Transverse colon (tissue), 3 donors: ENCODE data around the gene SDR42E2.

Experiments
- POLR2A ChIP-seq: fragments of 450-650 bp; IDR thresholded peaks from one replicate; pipeline ENCODE4 v1.6.1; 2016; ENCODE audit warnings: antibody characterized with exemption, mild to moderate bottlenecking, moderate library complexity
- TF ChIP-seq, protein P1 (sequence below), 5 experiments: fragments of 200-600 bp in 3 of 5; fragments of 450-650 bp in 2 of 5; sonication (generic) in 3 of 5; IDR thresholded peaks; 1 replicate in 2 of 5; 2 replicates in 3 of 5; pipeline ENCODE4 v1.5.1; 2016 to 2017; ENCODE audit warnings: antibody characterized with exemption in 5 of 5, inconsistent platforms in 3 of 5, mild to moderate bottlenecking in 2 of 5, moderate library complexity in 1 of 5

DNA sequence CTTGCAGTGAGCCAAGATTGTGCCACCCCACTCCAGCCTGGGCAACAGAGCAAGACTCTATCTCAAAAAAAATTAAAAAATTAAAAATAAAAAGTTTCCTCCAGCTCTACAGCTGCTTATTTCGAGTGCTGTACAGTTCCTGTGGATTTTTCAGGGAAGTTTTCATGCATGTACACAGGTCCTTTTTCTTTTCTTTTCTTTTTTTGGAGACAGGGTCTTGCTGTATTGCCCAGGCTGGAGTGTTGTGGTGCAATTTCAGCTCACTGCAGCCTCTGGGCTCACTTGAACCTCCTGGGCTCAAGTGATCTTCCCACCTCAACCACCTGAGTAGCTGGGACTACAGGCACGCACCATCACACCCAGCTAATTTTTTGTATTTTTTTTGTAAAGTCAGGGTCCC, 59.7 kb downstream of the SDR42E2 start:
- TF ChIP-seq, protein P1, sequence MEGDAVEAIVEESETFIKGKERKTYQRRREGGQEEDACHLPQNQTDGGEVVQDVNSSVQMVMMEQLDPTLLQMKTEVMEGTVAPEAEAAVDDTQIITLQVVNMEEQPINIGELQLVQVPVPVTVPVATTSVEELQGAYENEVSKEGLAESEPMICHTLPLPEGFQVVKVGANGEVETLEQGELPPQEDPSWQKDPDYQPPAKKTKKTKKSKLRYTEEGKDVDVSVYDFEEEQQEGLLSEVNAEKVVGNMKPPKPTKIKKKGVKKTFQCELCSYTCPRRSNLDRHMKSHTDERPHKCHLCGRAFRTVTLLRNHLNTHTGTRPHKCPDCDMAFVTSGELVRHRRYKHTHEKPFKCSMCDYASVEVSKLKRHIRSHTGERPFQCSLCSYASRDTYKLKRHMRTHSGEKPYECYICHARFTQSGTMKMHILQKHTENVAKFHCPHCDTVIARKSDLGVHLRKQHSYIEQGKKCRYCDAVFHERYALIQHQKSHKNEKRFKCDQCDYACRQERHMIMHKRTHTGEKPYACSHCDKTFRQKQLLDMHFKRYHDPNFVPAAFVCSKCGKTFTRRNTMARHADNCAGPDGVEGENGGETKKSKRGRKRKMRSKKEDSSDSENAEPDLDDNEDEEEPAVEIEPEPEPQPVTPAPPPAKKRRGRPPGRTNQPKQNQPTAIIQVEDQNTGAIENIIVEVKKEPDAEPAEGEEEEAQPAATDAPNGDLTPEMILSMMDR (IDR thresholded peaks at IDR 0.05): no peak
- no peak for TF ChIP-seq POLR2A
